NCI-H2171 treated with DMSO at 0.1 percent for 48 hours (cell line): ENCODE data around the gene CACNA2D2.

Source experiments
- DNase-seq: peaks from one replicate; lab custom pipeline; 2025; lab: John Stamatoyannopoulos, UW

CACNA2D2 gene

GRCh38 chr3:50428007-50428633, 75.3 kb downstream of the CACNA2D2 start:
- DNase-seq, result no peak

DNA sequence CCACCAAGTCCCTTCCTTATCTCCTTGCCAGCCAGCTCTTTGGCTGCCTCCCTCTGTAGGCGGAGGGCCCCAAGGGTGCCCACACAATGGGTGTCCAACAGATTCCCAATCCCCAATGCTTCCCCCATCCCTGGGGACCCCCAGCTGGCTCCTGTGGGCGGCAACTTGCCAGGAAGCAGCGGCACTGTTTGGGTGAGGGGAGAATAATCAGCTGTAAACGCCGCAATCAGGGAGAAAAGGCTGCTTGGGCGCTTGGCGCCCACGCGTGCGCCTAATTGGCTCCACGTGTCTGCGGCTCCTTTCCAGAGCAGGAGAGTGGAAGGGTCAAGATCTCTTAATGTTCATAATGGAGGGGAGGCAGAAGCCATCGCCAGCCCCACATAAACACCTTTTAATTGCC, 76.2 kb downstream of the CACNA2D2 start:
- DNase-seq, result no peak

DNA sequence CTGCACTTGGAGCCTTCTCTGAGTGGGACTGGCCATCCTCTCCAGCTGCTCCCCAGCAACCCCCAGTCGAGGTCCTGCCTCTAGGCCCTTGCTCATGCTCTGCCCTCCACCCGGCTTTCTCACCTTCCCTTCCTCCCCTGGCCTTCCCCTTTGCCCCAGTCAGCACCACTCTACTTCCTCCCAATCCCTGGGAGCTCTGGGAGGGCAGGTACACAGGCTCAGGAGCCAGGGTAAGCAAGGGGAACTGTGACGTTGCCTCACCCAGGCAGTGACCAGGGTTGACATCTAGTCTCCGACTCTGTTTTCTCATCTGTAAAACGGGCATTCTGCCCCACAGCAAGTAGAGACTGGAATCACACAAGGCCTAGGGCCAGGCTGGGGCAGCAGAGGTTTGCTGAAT, 77.5 kb downstream of the CACNA2D2 start:
- DNase-seq, result no peak

DNA sequence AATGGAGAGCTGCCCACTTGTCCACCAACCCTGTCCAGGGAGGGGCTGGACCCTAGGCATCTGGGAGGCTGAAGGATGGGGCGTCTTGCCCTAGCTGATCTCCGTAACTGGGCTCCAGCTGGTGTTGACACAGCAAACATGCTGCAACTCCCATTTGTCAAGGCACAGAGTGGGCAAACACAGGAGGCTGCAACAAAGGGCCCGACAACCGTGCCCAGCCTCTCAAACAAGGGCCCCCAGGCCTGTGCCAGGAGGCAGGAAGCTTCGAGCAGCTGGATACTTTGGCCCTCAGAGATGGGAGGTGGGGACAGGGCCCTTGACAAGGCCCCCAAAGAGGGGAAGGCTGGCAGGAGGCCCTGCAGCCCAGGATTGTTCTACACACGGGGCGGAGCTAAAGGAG, 79.9 kb downstream of the CACNA2D2 start:
- no peak for DNase-seq

GRCh38 chr3:50422153-50422552, 81.3 kb downstream of the CACNA2D2 start:
- no peak for DNase-seq

DNA sequence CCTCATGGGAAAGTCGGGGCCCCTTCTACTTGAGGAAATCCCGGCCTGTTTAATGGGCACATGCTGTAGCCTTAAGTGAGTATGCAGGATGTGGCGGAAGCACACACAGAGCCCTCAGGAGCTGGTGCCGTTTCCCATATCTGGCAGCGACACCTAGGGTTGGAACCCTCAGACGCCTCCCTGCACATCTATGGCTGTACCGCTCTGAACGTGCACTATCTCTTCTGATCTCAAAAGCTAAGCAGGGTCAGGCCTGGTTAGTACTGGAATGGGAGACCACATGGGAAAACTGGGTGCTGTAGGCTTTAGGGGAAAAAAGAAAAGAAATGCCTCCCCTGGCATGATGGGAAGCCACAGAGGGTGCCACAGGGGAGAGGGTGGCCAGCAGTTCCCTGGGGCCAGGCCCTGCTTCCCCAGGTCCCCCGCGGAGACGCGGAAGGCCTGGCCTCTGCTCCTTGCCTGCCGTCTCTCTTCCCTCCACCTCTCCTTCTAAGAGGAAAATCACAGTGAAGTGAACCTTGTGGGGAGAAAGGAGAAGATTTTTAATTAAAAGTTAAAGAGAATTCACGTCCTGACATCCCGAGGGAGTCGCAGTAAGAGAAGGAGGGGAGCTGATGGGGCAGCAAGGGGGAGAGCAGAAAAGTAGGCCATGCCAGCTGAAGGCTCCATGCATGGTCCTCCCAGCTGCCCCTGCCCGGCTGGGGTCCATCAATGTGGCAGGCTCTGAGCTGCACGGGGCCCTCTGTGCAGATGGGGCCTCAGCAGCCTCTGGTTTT, 83.7 kb downstream of the CACNA2D2 start:
- no peak for DNase-seq

GRCh38 chr3:50418850-50419249, 84.6 kb downstream of the CACNA2D2 start:
- no peak for DNase-seq

- no peak for DNase-seq
Measured at GRCh38 chr3:50417637-50418033, 85.8 kb downstream of the CACNA2D2 start.

- DNase-seq, result no peak
Measured at GRCh38 chr3:50416736-50417636, 86.4 kb downstream of the CACNA2D2 start.

DNA sequence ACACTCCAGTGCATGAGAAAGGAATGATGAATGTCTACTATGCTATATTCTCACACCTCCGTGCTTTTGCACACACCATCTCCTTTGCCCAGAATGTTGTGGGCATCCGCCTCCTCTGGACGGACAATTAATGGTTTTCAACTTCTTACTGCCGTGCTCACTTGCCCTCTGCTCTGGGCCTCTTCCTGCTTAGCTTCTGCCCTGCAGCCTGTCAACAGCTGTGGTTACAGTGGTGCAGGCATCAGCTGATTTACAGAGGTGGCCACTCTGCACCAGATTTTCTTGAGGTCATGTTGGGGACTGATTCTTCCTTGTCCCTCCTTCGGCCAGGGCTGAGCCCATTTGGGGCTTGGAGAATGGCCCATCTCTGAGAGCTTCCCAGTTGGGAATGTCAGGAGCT, 87.6 kb downstream of the CACNA2D2 start:
- no peak for DNase-seq

- DNase-seq, result no peak
Measured at GRCh38 chr3:50415061-50415460, 88.4 kb downstream of the CACNA2D2 start.

DNA sequence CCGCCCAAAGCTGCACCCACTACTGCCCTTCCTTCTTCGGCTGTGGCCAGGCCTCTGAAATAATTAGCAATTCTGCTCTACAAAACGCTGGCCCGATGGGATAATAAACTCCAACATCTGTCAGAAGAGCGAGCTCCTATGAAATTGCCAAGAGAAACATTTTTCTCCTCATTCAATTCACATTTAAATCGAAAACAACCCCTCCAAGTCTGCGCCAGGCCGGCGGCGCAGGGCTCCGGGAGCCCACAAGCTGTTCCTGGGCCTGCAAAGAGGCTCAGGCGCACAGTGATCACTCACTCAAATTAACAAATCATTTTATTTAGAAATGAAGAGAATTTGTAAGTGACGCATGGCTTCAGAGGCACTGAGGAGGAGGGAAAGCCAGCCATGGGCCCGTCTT, 88.8 kb downstream of the CACNA2D2 start:
- DNase-seq, result no peak

- peak; percentile 26 for DNase-seq
Measured at GRCh38 chr3:50412231-50412754, 91.1 kb downstream of the CACNA2D2 start.

- no peak for DNase-seq
Measured at GRCh38 chr3:50411229-50411628, 92.2 kb downstream of the CACNA2D2 start.

DNA sequence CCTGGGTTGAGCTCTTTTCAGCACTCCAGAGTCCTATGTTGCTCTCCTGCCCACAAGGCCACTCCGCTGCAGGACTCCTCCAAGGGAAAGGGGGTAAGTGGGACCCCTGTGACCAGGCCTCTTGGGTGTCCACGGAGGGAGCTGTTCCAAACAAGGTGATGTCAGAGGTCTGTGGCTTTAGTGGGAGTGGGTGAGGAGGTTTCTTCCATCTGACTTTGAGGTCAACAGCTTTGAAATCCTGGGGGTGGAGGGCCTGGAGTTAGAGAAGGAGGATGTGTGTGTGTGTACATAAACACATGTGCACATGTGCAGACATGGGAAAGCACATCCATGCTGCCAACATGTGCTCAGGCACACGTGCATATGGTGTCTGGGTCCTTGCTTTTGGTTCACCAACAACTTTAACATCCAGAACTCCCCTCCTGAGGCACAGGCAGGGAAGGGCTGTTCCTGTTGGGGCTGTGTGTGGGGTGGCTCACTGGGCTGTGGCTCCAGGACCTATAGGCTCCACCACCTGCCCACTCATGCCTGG, 92.8 kb downstream of the CACNA2D2 start:
- DNase-seq, result no peak

GRCh38 chr3:50410185-50410584, 93.2 kb downstream of the CACNA2D2 start:
- no peak for DNase-seq

- DNase-seq, result no peak
Measured at GRCh38 chr3:50408443-50408944, 94.9 kb downstream of the CACNA2D2 start.

DNA sequence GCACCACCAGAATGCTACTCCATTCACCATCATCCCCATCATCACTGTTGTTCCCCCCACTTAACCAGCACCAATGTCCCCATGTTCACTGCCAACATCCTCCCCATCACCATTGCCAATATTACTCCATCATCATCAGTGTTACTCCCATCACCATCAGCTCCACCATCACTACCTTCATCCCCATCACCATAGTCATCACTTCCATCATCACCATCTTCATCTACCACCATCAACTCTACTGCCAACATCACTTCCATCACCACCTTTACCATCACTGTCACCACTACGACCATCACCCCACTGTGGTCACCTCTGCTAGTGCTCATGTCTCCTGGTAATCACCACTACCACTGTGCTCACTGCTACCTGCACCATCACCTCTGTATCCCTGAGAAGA, 96.9 kb downstream of the CACNA2D2 start:
- DNase-seq, result no peak

- no peak for DNase-seq
Measured at GRCh38 chr3:50405249-50405648, 98.2 kb downstream of the CACNA2D2 start.

DNA sequence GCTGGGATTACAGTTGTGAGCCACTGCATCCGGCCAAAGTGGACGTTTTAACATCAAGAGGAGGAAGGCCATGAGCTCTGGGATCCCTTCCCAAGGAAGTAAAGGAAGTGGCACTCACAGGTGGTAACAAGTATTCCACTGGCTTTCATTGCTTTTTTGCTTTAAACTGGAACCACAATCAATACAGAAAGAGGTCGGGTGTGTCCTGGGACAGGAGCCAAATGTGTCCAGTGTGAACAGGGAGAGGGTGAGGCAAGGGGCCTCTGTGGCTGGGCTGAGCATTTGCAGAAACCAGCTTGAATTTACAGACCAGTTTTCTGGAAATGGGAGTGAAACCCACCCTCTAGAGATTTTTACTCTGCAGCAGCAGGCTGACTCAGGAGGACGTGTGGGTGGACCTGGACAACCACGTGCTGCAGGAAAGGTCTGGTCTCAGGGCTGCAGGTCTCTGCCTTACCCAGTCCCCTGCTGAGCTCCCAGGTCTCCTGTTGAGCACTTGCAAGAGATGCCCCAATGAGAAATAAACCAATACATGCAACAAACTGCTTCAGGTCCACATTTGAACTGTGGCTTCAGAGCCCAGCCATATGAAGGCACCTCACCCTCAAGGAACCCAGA, 101.3 kb downstream of the CACNA2D2 start:
- no peak for DNase-seq

DNA sequence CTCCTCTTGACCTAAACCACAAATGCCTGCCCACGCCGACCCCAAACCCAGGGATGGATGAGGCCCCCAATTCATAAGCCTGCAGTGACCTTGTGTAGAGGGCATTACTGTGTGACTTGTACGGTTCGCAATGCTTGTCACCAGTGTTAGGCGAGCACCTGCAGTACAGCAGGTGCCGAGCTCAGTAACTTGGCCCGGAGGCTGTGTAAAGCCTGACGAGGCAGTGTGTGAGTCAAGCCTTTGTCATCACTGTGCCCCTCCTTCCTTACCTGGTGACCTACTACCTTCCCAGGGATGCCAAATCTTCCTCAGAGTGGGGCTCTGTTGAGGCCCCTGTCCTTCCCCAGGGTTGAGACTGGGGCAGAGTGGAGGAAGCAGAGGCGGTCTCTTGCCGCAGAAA, 106.9 kb downstream of the CACNA2D2 start:
- no peak for DNase-seq
